BLaER1 (cell line): ENCODE measurements around the gene GPATCH8.
"Not testable (repeated sequence)": the region's sequence is repeated elsewhere in the genome, so short reads cannot be mapped to it uniquely, and the experiment has no call there.

Source experiments
- H3K27ac ChIP-seq: shearing (Covaris generic); formaldehyde crosslinking; 2 replicates; pipeline ENCODE4 v1.8.1; 2022
- H3K27me3 ChIP-seq: shearing (Covaris generic); formaldehyde crosslinking; 2 replicates; pipeline ENCODE4 v1.8.1; 2022
- H3K36me3 ChIP-seq: shearing (Covaris generic); formaldehyde crosslinking; 2 replicates; pipeline ENCODE4 v1.8.1; 2022
- H3K4me1 ChIP-seq: shearing (Covaris generic); formaldehyde crosslinking; 2 replicates; pipeline ENCODE4 v1.8.1; 2022
- H3K4me2 ChIP-seq: shearing (Covaris generic); formaldehyde crosslinking; 2 replicates; pipeline ENCODE4 v1.8.1; 2022
- H3K4me3 ChIP-seq: shearing (Covaris generic); formaldehyde crosslinking; 2 replicates; pipeline ENCODE4 v1.8.1; 2022
- H3K9ac ChIP-seq: shearing (Covaris generic); formaldehyde crosslinking; 2 replicates; pipeline ENCODE4 v1.8.1; 2022
- H3K9me3 ChIP-seq: shearing (Covaris generic); formaldehyde crosslinking; 2 replicates; pipeline ENCODE4 v1.8.1; 2022
- H4K20me1 ChIP-seq: shearing (Covaris generic); formaldehyde crosslinking; 2 replicates; pipeline ENCODE4 v1.8.1; 2022
- Cebpa-rat ChIP-seq: shearing (Covaris generic); IDR thresholded peaks from 2 replicates; pipeline ENCODE4 v1.8.1; 2022

The GPATCH8 gene

GRCh38 chr17:44398692-44399691, 104.2 kb downstream of the GPATCH8 start:
- H3K27ac ChIP-seq = peak overlapping the region; percentile 21; the same call in 1 of the 2 replicates
- TF ChIP-seq Cebpa-rat = no peak

DNA sequence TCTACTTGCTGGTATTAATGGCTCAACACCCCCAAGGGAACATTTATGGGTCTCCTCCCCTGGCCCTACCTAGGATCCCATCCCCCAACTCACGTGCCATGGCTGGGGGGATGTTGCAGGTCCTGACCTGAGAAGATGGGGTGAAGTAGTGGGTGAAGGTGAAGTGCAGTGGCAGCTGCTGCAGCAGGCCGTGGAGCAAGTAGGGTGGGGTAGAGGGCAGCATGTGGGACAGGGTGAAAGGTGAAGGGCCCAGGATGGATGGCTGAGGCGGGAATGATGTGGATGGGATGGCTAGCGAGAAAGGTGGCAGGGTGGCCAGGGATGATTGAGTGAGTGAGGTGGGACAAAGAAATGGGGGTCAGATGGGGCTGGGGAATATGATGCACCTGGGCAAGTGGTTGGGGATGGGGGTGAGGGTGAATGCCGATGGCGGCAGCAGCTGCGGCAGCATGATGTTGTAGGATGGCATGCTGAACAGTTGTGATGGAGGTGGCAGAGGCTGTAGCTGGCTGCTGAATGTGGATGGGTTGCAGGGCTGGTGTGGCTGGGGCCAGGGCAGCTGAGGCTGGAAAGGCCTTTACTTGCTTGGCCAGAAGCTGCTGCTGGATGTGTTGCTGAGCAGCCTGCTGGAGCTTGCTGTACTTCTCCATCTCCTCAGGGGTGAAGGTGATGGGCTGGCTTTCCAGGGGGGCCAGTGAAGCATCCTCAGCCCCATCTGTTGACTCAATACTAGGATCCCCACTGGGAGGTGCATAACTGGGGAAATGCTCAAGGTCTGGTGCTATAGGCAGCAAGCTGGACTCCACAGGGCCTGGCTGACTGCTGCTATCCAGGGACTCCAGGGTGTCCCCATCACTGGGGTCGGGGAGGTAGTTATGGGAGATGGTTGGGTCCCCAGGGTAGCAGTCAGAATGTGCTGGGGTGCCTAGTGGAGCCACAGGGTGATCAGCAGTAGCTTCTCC, 105.4 kb downstream of the GPATCH8 start:
- H3K4me1 ChIP-seq = peaks cover 46% of the 10 kb centered on the region
- peak overlapping the region; percentile 92 for H3K4me2 ChIP-seq
- H4K20me1 ChIP-seq = peaks cover 19% of the 10 kb centered on the region; the same call in 1 of the 2 replicates
- no peak overlapping the region for H3K9ac ChIP-seq
- H3K36me3 ChIP-seq = peaks cover 71% of the 10 kb centered on the region
- no peak for TF ChIP-seq Cebpa-rat
- no peaks in the 10 kb centered on the region for H3K27me3 ChIP-seq
- H3K9me3 ChIP-seq = no peaks in the 10 kb centered on the region
- no peak overlapping the region for H3K27ac ChIP-seq
- no peak overlapping the region for H3K4me3 ChIP-seq

More at GRCh38 chr17:44398692-44399691, 104.2 kb downstream of the GPATCH8 start:
- Histone ChIP-seq H3K9ac (peak overlapping the region; percentile 56; the same call in 1 of the 2 replicates), H3K36me3 (peaks cover 82% of the 10 kb centered on the region), H3K27me3 (no peaks in the 10 kb centered on the region), H4K20me1 (peaks cover 19% of the 10 kb centered on the region; the same call in 1 of the 2 replicates), H3K4me1 (peaks cover 56% of the 10 kb centered on the region), H3K4me2 (peak overlapping the region; percentile 92), H3K9me3 (no peaks in the 10 kb centered on the region), H3K4me3 (no peak overlapping the region)

DNA sequence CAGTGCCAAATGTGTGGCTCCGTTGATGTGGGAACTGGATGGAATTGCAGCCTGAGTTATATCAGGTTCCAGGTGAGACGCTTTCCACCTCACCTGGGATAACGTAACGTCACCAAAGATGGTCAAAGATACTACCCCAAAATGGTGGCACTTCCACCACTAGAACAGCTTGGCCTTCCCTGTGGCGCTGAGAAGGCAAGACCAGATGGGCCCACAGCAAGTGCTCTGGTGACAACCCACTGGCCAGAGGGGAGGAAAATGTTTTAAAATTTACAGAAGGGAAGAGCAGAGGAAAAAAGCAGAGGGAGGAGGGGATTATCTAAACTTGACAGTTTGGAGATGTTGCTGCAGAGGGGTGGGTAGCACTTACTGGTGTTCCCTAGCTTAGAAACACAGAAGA, 106.3 kb downstream of the GPATCH8 start:
- peaks cover 19% of the 10 kb centered on the region; the same call in 1 of the 2 replicates for H4K20me1 ChIP-seq
- H3K36me3 ChIP-seq = peaks cover 63% of the 10 kb centered on the region
- H3K27me3 ChIP-seq = no peaks in the 10 kb centered on the region
- H3K4me2 ChIP-seq = no peak overlapping the region
- no peaks in the 10 kb centered on the region for H3K9me3 ChIP-seq
- no peak overlapping the region for H3K4me3 ChIP-seq
- H3K9ac ChIP-seq = no peak overlapping the region
- TF ChIP-seq Cebpa-rat = no peak
- H3K4me1 ChIP-seq = peaks cover 41% of the 10 kb centered on the region
- no peak overlapping the region for H3K27ac ChIP-seq

GRCh38 chr17:44394833-44395232, 108.4 kb downstream of the GPATCH8 start:
- H3K27me3 ChIP-seq = no peaks in the 10 kb centered on the region
- no peak overlapping the region for H3K27ac ChIP-seq
- H3K4me3 ChIP-seq = no peak overlapping the region
- peaks cover 34% of the 10 kb centered on the region for H3K4me1 ChIP-seq
- H3K4me2 ChIP-seq = no peak overlapping the region
- no peaks in the 10 kb centered on the region for H3K9me3 ChIP-seq
- TF ChIP-seq Cebpa-rat = no peak
- H3K9ac ChIP-seq = no peak overlapping the region
- peaks cover 43% of the 10 kb centered on the region for H3K36me3 ChIP-seq
- peaks cover 19% of the 10 kb centered on the region; the same call in 1 of the 2 replicates for H4K20me1 ChIP-seq

GRCh38 chr17:44394112-44394511, 109.1 kb downstream of the GPATCH8 start:
- H3K27ac ChIP-seq, H3K9ac ChIP-seq, H3K27me3 ChIP-seq, H3K4me2 ChIP-seq, H3K9me3 ChIP-seq, H3K4me3 ChIP-seq: not testable (repeated sequence)
- Histone ChIP-seq H4K20me1 (peaks cover 14% of the 10 kb centered on the region; the same call in 1 of the 2 replicates), H3K4me1 (peaks cover 34% of the 10 kb centered on the region), H3K36me3 (peaks cover 36% of the 10 kb centered on the region)

DNA sequence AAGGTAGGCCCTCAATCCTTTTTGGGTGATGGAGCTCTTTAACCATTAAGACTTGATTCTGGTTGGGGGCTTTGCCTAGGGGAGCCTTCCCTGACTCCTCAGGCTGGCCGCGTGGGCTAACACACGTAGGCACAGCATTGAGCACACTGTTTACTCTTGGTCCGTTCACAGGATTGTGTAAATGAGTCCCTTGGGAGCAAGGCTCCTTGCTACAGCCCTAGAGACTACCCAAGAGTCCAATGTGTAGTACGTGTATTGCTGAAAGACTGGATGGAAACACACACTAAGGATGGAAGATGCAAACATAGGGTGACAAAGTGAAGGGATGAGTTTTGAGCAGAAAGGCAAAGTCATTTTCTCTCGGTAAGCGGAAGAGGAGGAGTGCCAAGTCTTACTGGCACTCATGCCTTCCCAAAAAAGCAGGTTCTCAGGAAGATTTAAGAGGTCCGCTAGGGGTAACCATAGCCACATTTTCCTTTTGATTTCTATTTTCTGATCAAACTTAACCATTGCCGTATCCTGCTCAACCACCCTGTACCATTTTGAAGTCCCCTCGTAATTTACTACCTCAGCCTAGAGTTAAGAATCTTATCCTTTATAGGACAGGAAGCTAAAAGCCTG, 112.8 kb downstream of the GPATCH8 start:
- Histone ChIP-seq H3K9me3 (no peaks in the 10 kb centered on the region), H3K36me3 (peaks cover 2% of the 10 kb centered on the region), H3K9ac (no peak overlapping the region), H3K4me2 (peak overlapping the region; percentile 49), H3K27me3 (no peaks in the 10 kb centered on the region), H3K4me1 (peaks cover 31% of the 10 kb centered on the region), H3K27ac (no peak overlapping the region), H3K4me3 (no peak overlapping the region), H4K20me1 (no peaks in the 10 kb centered on the region)
- TF ChIP-seq Cebpa-rat = no peak

DNA sequence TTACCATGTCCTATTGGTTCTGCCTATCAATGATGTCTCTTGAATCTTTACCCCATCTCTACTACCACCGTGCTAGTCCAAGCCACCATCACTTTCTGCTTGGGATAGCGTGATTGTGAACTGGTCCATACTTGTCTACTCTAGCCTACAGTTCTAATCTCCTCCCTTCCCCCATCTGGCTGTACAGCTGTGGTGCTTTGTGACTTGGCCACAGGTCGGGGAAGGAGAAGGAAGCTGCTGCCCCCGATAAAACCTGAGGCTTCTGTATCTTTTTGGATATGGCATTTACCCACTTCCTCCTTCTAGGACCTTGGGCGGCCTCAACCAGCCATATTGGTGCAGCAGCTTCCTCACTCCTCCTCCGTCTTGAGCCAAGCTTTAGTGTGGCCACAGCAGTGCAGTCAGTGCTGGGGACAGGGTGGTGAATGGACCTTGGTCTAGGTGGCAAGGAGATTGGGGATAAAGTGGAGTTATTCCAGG, 113.4 kb downstream of the GPATCH8 start:
- Histone ChIP-seq H3K27me3 (no peaks in the 10 kb centered on the region), H3K4me1 (peaks cover 34% of the 10 kb centered on the region), H4K20me1 (no peaks in the 10 kb centered on the region), H3K9me3 (no peaks in the 10 kb centered on the region), H3K4me2 (peak overlapping the region; percentile 49), H3K36me3 (no peaks in the 10 kb centered on the region), H3K27ac (no peak overlapping the region), H3K9ac (no peak overlapping the region), H3K4me3 (no peak overlapping the region)
- TF ChIP-seq Cebpa-rat = no peak

DNA sequence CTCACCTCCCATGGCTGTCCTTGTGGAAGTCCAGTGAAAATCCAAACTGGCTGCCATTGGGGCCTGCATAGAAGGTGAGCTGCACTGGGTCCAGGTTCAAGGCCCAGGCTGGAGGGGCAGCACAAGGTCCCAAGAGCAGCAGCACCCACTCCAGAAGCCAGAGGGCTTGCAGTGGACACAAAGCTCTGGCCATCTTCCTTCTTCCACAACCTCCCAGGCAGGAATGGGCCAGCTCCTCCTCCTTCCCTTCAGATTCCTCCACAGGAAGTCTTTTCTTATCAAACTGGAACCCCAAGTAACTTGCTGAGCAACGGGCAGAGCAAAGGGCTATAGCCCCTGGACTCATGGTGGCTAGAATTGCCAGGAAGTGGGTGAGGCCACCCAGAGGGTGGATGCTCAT, 113.9 kb downstream of the GPATCH8 start, which contains the start of gene ITGA2B:
Gene ITGA2B, minus strand, starts transcription at position 369 of the 400 bp plus-strand sequence. Its CDS starts 176 bp downstream, at position 193.
- Histone ChIP-seq H3K36me3 (no peaks in the 10 kb centered on the region), H3K27me3 (no peaks in the 10 kb centered on the region), H3K9ac (no peak within 1 kb of the TSS), H3K4me1 (peaks cover 37% of the 10 kb centered on the region), H3K27ac (no peak within 1 kb of the TSS), H3K4me2 (peak within 1 kb of the TSS; percentile 49), H3K4me3 (no peak within 1 kb of the TSS), H3K9me3 (no peaks in the 10 kb centered on the region), H4K20me1 (no peaks in the 10 kb centered on the region)
- TF ChIP-seq Cebpa-rat = no peak

DNA sequence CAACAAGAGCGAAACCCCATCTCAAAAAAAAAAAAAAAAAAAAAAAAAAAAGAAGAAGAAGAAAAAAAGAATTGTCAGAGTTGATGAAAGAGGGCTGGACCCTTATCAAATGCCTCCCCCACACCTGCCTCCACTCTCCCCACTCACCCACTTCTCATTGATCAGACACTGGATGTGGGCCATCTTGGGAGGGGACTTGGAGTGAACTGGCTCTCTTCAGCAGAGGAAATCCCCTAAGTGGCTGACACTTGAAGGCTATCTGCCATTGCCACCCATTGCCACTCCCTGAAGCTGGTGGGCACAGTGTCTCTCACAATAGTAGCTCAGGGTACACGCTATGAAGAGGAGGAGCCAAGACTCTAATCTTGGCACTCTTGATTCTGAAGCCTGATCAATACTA, 115.4 kb downstream of the GPATCH8 start:
- Histone ChIP-seq H3K9me3 (no peaks in the 10 kb centered on the region), H3K9ac (no peak overlapping the region), H3K36me3 (no peaks in the 10 kb centered on the region), H4K20me1 (no peaks in the 10 kb centered on the region), H3K27me3 (no peaks in the 10 kb centered on the region), H3K4me3 (no peak overlapping the region), H3K4me2 (no peak overlapping the region), H3K27ac (no peak overlapping the region), H3K4me1 (peaks cover 37% of the 10 kb centered on the region)
- TF ChIP-seq Cebpa-rat = no peak
